Measurements from ENCODE around the gene FAM50B. TPM values are rescaled to one million over a fixed set of nuclear protein-coding genes. Genes with fewer than 3 reads are reported as not detected.

The FAM50B gene
- total and polyA plus RNA-seq, 2 of the 13 experiments (the other 11 are each of a cell fraction or from before 2014, with no cell fraction given) = 0.05 TPM; not detected in 1

- TF ChIP-seq THAP7 (CRISPR knock-in tag; IDR thresholded peaks at IDR 0.05) (no peak), XRCC5 (optimal IDR thresholded peaks at IDR 0.05; ENCODE audit: low read length) (no peak), ZKSCAN1 (IDR thresholded peaks at IDR 0.05; ENCODE audit: low read length) (no peak), ZNF570 (CRISPR knock-in tag; IDR thresholded peaks at IDR 0.05; ENCODE audit: borderline replicate concordance) (no peak), ZNF263 (CRISPR knock-in tag; IDR thresholded peaks at IDR 0.05) (no peak; the same call in 1 of the 2 replicates), RARA (CRISPR knock-in tag; IDR thresholded peaks at IDR 0.05) (0 out of 2 replicates have a peak, but pooled peaks have one; percentile 40), ZNF572 (CRISPR knock-in tag; IDR thresholded peaks at IDR 0.05) (no peak), ZBTB1 (CRISPR knock-in tag; IDR thresholded peaks at IDR 0.05; ENCODE audit: borderline replicate concordance) (no peak), GLMP (CRISPR knock-in tag; IDR thresholded peaks at IDR 0.05; ENCODE audit: borderline replicate concordance) (no peak), YEATS2 (CRISPR knock-in tag; IDR thresholded peaks at IDR 0.05; ENCODE audit: borderline replicate concordance) (peak; percentile 30; the same call in 1 of the 2 replicates), ZNF747 (CRISPR knock-in tag; IDR thresholded peaks at IDR 0.05; ENCODE audit: borderline replicate concordance) (no peak), PBX2 (CRISPR knock-in tag; IDR thresholded peaks at IDR 0.05) (no peak), KIAA2018 (CRISPR knock-in tag; IDR thresholded peaks at IDR 0.05; ENCODE audit: borderline replicate concordance) (no peak), KDM4B (CRISPR knock-in tag; IDR thresholded peaks at IDR 0.05) (no peak), GATAD1 (CRISPR knock-in tag; IDR thresholded peaks at IDR 0.05) (0 out of 2 replicates have a peak, but pooled peaks have one; percentile 33), ATF1 (CRISPR knock-in tag; IDR thresholded peaks at IDR 0.05) (no peak), HOXA9 (CRISPR knock-in tag; IDR thresholded peaks at IDR 0.05; ENCODE audit: borderline replicate concordance) (no peak)
Measured at GRCh38 chr6:3805448-3806123, 43.6 kb upstream of the FAM50B start (continued).

Data from HepG2 (cell line).